HG03442 (cell line): ENCODE results near the gene SLC2A9.

ENCODE experiments used
- ATAC-seq: cut with Tn5 transposase; IDR thresholded peaks from one replicate; pipeline ENCODE4 v1.9.1; 2021; ENCODE audit warnings: mild to moderate bottlenecking, moderate library complexity; ENCODE audit not compliant: unreplicated experiment

SLC2A9 gene

GRCh38 chr4:10046471-10046870 is 25.2 kb upstream of the SLC2A9 start:
- no peak for ATAC-seq

DNA sequence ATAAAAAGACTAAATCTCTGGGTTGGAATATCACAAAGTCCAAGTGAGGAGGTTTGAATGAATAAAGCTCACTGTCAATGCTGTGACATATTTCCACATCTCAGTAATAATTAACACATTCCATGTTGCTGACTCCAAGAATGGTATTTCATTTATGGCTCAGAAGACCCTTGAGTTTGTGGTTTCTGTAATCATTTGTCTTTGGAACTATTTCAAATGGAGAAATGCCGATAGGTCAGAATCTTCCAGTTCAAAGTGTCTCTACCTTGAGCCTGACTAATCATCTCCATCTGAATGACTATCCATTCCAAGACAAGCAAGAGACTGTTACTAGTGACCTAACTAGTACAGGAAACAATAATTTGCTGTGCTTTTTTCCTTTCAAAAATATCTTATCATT is 24.2 kb upstream of the SLC2A9 start:
- no peak for ATAC-seq

DNA sequence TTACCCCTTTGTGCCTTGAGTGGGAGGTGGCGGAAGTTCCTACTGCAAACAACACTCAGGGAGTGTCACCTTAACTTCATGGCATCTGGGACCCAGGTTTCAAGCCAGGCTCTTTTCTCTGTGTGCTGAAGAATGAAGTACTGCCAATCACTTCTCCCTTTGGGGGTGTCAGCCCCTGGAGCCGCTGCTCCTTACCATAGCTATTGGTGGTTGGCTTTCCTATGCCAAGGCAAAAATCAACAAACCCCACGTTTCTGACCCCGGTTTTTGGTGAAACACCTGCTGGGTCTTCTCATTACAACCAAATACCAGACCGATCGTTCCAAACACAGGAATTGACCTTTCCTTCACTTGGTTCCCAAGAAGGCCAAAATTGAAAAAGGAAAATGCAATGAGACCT is 19.7 kb upstream of the SLC2A9 start:
- no peak for ATAC-seq

GRCh38 chr4:10040049-10040892 is 19.0 kb upstream of the SLC2A9 start:
- ATAC-seq: no peak

DNA sequence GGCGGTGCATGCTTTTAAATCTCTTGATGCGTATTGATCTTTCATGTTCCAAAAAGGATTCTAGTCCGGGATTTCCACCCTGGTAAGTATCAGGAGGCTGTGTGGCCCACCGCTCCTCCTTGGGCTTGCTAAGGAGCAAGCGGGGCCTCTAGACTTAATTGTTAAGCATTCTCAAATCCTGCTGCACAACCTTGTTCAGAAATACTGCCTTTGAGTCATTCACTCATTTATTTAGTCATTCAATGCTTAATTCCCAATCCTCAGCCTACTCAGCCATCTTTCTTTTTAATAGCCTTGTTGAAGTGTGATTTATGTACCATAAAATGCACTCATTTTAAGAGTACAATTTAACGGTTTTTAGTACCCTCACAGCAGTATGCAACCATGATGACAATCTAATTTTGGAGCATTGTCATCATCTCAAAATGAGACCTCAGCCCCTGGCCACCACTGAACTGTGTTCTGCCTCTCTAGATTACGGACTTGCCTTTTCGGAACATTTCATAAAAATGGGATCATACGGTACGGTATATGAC is 15.6 kb upstream of the SLC2A9 start:
- no peak for ATAC-seq

GRCh38 chr4:10035130-10035529 is 13.8 kb upstream of the SLC2A9 start:
- no peak for ATAC-seq

- no peak for ATAC-seq
These were observed 13.4 kb upstream of the SLC2A9 start for GRCh38 chr4:10034612-10035104.

DNA sequence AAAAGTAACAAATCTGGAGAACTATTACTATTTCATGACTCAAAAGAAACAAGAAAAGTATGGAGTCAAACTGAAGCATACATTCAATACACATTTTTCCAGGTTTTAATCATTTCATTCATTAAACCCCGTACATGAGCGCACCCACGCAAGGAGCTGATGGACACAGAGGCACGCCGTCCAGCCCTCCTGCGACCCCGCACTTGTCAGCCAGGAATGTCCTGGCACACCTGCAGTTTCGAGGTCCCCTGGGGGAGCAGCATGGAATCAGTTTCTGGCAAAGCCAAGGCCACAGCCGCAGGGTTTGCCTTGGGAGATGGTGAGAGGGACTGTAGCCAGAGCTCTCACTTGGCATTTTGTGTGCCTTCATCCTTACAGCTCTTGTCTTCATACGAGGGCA is 12.8 kb upstream of the SLC2A9 start:
- ATAC-seq: no peak

DNA sequence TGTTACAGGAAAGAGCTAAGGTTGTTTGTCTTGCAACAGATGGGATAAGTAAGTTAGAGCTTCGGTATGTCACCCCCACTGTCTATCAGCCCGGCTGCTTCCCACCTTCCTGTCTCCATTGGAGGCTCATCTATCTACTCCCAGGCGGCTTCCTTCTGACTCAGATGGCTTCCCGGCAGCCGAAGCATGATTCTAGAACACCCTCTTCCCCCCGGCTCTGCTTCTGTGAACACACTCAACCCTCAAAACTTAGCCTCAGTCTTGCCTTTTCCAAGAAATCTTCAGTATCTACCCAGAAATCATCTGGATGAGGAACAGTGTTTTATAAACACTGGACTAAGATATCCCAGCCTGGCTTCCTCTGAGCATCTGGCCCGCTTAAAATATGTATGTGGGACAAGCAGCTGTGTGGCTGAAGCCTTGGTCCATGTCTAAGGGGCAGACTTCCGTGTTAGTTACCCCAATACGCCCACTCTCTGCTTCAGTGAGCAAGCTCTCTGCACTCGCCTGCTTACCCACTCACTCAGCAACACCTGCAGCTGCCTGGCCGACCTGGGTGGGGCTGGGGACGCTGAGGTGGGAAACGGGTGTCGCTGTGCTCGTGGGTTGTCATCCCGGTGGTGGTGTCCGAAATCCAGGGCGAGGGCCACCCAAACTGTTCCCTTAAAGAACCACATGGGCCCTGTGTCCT is 12.0 kb upstream of the SLC2A9 start:
- peak; percentile 53 for ATAC-seq

DNA sequence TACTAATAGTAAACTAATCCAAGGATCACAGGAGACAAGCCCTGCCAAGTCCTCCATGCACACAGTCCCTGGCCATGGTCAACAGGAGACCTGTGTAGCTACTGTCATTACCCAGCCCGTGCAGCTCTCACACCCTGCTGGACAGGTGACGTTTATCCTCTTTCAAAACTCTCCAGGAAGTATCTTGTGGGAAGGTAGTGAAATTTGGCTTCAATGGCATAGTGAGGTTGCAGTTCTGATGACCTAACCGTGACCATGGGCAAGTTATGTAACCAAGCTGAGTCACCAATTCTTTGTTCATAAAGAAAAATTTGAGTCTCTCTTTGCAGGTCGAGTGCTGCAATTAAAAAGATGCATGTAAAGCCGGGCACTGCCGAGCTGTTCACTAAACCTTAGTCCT is 11.3 kb upstream of the SLC2A9 start:
- no peak for ATAC-seq

- ATAC-seq: no peak
These were observed 10.6 kb upstream of the SLC2A9 start for GRCh38 chr4:10031668-10032590.

DNA sequence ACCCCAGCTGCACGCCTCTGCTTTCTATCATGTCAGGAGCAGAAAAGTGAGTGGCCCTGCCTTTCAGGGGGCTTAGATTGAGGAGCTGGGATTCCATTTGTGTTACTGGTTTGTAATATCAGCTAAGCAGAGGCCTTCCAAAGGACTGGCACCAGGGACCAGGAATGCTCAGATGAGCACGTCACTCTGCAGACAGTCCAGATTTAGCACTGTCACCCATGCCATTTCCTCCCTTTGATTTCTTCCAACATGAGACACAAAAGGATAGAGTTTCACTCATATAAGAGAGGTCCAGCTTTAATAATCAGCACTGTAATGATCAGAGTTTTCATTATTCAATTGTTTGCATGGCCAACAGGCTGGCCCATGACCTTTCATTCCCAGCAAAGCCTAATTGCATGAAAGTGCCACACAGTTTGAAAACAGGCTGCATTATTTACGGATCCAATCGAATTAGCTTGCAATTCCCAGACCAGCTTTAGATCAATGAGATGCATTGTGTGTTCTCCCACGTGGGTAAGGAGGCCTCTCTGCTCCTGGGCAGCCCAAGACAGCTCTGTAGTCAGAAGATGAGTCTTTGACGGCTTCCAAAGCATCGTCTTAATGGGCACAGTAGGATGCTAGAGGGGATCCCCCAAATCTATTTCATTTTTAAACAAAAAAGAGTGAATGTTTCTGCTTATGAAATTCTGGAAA is 9.8 kb upstream of the SLC2A9 start:
- no peak for ATAC-seq

GRCh38 chr4:10029403-10029802 is 8.1 kb upstream of the SLC2A9 start:
- no peak for ATAC-seq

- no peak for ATAC-seq
These were observed 7.6 kb upstream of the SLC2A9 start for GRCh38 chr4:10028910-10029309.

DNA sequence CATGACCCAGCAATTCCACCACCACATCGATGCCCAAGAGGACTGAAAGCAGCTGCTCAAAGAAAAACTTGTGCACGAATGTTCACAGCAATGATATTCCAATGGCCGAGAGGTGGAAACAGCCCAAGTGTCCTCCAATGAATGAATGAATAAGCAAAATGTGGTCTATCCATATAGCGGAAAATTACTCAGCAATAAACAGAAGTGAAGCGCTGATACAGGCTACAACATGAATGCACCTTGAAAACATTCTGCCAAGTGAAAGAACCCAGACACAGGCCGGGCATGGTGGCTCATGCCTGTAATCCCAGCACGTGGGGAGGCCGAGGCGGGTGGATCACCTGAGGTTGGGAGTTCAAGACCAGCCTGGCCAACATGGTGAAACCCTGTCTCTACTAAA is 5.2 kb upstream of the SLC2A9 start:
- no peak for ATAC-seq

- no peak for ATAC-seq
These were observed 4.0 kb upstream of the SLC2A9 start for GRCh38 chr4:10025230-10025806.

DNA sequence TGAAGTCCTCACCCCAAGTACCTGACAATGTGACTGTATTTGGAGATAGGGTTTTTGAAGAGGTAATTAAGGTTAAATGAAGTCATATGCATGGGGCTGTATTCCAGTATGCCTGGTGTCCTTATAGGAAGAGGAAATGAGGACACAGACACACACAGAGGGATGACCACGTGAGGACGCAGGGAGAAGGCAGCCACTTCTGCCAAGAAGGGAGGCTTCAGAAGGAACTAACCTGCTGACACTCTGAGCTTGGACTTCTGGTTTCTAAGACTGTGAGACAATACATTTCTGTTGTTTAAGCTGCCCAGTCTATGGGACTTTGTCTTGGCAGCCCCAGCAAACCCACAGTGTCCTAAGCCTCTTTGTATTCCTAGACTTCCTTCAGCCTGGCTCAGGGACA is 3.0 kb upstream of the SLC2A9 start:
- ATAC-seq: no peak

GRCh38 chr4:10023806-10024205 is 2.5 kb upstream of the SLC2A9 start:
- no peak for ATAC-seq

DNA sequence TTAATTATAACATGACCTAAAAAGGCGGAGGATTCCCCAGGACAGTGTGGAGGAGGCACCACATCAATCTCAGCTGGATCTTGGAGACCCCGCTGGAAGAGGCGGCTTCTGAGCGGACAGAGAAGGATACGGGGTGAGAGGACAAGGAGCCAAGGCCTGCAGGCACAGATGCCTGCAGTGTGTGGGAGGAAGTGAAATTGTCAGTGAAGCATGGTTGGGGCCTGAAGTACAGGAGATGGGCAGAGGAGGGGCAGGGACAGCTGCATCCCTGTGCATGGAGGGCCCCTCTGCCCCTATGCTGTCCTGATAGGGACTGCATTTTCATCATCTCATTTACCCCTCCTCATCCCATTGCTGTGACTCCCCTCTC is 1.7 kb upstream of the SLC2A9 start:
- no peak for ATAC-seq
